ENCODE data around the gene ENTPD2. TPM values are rescaled to one million over a fixed set of nuclear protein-coding genes. Genes with fewer than 3 reads are reported as not detected.
"Not testable (repeated sequence)": the region's sequence is repeated elsewhere in the genome, so short reads cannot be mapped to it uniquely, and the experiment has no call there.

The ENTPD2 gene
- total RNA-seq, 1 donor from 2014 or later = 2.7 TPM

- no peak for ATAC-seq
- intact Hi-C loops (cut with DNase I) = no loop called here
- no peak for DNase-seq (ENCODE audit: missing footprints)
Measured at GRCh38 chr9:137038916-137039315, 14.9 kb downstream of the ENTPD2 start.

- intact Hi-C loops (cut with DNase I) = no loop called here
- ATAC-seq (no peak), DNase-seq (ENCODE audit: missing footprints) (no peak)
Measured at GRCh38 chr9:137037483-137037882, 16.4 kb downstream of the ENTPD2 start.

DNA sequence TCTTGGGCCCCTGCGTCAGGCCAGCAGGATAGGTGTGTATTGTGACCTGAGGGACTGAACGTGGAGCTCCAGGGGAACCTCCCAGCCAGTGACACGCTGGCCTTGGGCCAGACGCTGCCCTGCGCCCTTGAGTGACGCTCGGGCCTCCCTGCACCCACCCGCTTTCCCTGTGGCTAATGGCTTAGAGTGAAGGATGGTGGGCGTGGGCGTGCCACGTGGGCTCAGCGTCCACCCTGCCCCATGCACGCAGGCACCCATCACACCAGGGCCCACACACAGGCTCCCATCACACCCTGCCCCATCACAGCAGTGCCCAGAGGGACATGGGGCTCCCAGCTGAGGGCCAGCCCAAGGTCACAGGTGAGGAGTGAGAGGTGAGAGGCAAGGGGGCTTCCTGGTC is 16.8 kb downstream of the ENTPD2 start:
- ATAC-seq = no peak
- intact Hi-C loops (cut with DNase I) = no loop called here
- DNase-seq (ENCODE audit: missing footprints) = no peak

DNA sequence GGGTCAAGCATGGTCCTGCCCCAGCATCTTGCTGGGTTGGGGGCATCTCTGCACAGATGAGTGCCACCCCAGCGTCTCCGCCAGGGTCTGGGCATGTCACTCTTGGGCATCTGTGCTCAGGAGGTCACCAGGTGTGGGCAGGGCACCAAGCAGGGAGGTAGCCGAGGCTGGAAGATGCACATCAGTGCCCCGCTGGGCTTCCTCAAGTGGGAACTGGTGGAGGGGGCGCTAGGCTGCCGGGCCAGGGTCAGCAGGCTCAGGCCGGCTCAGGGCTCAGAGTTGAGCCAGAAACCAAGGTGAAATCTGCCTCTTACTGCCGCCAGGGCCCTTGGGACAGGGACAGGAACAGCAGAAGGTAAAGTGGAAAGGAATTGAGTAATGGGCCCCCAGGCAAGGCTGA is 17.9 kb downstream of the ENTPD2 start:
- intact Hi-C loops (cut with DNase I) = loop anchor here (2.0 kb wide), 2 partner anchors 87 to 249 kb away; no protein-coding TSS in a partner anchor
- DNase-seq (ENCODE audit: missing footprints) (no peak), ATAC-seq (no peak)

- intact Hi-C loops (cut with DNase I) = loop anchor here (2.0 kb wide), 2 partner anchors 87 to 249 kb away; no protein-coding TSS in a partner anchor
- DNase-seq (ENCODE audit: missing footprints) (no peak), ATAC-seq (no peak)
Measured at GRCh38 chr9:137035507-137035834, 18.4 kb downstream of the ENTPD2 start.

GRCh38 chr9:137034709-137035506 is 19.0 kb downstream of the ENTPD2 start:
- intact Hi-C loops (cut with DNase I) = loop anchor here (2.0 kb wide), 2 partner anchors 86 to 248 kb away; no protein-coding TSS in a partner anchor
- ATAC-seq = peak; percentile 70
- DNase-seq (ENCODE audit: missing footprints) = peak; percentile 93

DNA sequence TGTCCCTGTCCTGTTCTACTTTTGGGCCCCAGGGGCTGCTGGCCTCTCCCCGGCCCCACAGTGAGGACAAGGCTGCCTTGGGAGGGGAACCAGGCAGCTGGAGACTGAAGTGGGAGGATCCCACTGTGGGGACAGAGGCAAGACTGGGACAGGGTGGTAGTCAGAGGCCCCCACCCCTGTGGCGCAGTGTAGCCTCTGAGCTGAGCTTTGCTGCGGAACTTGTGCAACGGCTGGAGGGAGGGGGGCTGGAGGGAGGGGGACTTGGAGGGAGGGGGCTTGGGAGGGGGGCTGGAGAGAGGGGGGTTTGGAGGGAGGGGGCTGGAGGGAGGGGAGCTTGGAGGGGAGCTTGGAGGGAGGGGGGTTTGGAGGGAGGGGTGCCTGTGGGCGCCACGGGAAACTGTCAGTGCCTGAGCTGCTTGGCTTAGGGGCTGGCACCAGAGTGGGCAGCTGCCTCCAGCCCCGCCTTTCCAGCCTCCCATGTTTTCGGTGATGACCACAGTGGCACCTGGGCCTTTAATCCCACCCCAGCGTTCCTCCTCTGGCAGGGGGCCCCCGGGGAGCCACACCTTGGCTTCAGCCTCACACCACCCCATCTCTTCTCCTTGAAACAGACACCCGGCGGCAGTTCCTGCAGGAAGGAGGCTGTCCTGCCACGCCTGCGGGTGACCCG is 19.7 kb downstream of the ENTPD2 start:
- no peak for ATAC-seq

DNA sequence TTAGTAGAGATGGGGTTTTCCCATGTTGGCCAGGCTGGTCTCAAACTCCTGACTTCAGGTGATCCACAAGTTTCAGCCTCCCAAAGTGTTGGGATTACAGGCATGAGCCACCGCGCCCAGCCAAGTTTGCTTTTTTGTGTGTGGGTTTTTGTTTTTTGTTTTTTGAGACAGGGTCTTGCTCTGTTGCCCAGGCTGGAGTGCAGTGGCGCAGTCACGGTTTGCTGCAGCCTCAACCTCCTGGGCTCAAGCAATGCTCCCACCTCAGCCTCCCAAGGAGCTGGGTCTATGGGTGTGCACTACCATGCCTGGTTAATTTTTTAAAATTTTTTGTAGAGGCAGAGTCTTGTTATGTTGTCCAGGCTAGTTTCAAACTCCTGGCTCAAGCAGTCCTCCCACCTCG is 20.4 kb downstream of the ENTPD2 start:
- DNase-seq (ENCODE audit: missing footprints); intact Hi-C loops (cut with DNase I); ATAC-seq: not testable (repeated sequence)

More for the DNA sequence above, 19.7 kb downstream of the ENTPD2 start:
- intact Hi-C loops (cut with DNase I) = loop anchor here (2.0 kb wide), 2 partner anchors 85 to 247 kb away; no protein-coding TSS in a partner anchor
- no peak for DNase-seq (ENCODE audit: missing footprints)

DNA sequence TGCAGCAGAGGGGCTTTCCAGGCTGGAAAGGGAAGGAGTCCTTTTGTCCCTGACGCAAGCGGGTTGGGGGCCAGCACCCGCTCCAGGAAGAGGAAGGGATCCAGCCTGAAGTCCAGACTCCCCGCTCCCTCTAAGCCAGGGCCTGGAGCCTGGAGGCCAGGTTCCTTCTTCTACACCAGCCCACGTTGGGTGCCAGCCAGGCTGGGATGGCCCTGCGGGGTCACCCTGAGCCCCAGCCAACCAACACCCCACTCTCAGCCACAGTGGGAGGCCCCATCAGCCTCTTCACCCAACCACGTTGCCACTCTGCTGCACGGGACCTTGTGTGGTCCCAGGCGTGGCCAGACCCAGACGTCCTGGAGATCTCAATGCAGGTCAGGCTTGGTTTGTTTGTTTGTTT is 21.0 kb downstream of the ENTPD2 start:
- intact Hi-C loops (cut with DNase I) = no loop called here
- peak; percentile 37 for ATAC-seq

GRCh38 chr9:137031904-137032640 is 21.8 kb downstream of the ENTPD2 start, which contains the start of gene FUT7:
TSS of gene FUT7 (minus strand) at chr9:137032088. CDS start at chr9:137031991, 97 bp downstream.
- DNase-seq (ENCODE audit: missing footprints) = no peak
- no peak for ATAC-seq
- intact Hi-C loops (cut with DNase I) = no loop called here

More for the DNA sequence above, 21.0 kb downstream of the ENTPD2 start:
- DNase-seq (ENCODE audit: missing footprints) = peak; percentile 91

GRCh38 chr9:137030538-137031527 is 23.0 kb downstream of the ENTPD2 start:
- no peak for ATAC-seq
- intact Hi-C loops (cut with DNase I) = no loop called here
- DNase-seq (ENCODE audit: missing footprints) = no peak

DNA sequence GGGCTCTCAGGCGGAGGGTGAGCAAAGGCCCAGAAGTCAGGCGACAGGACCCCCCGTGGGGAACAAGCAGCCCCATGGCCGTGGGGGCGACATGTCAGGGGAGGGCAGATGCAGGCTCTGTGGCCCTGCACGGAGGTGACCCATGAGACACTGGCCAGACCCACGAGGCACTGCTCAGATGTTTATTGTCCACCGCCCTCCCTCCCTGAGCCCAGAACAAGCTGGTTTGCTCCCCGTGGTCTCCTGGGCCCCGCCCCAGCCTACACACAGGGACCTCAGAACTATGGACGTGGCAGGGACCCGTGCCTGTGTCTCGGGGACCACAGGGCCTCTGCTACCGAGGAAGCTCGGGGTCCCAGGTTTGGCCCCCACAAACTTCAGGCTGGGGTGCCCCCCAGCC is 23.9 kb downstream of the ENTPD2 start:
- DNase-seq (ENCODE audit: missing footprints) (no peak), ATAC-seq (no peak)
- intact Hi-C loops (cut with DNase I) = no loop called here

DNA sequence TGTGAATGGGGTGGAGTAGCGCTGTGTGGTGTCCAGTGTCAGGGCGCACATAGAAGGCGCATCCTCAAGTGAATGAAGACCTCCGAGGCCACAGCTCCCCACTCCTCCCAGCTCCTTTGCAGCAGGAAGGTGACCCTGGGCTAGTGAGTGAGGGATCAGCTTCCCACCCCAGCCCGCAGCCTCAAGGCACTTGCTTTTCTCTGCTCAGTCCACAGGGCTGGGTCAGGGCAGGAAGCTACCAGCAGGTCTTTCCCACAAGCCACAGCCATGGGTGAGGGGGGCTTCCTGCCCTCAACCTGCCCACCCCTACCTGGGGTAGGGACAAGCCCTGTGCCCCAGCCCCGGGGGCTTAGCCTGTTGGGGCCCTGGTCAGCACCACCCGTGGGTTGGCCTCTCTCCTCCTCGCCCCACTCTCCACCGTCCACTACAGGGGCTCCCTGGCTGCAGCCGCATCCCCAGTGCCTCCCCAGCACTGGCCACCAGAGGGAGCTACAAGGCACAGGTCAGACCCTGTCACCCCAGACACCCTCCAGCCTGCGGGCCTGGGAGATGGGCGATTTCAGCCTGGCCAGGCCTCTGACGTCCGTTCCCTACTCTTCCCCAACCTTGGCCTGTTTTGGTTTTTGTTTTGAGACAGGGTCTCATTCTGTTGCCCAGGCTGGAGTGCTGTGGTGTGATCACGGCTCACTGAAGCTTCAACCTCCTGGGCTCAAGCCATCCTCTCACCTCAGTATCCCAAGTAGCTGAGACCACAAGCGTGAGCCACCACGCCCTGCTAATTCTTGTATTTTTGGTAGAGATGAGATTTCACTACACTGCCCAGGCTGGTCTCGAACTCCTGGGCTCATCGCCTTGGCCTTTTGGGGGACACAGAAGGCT is 24.6 kb downstream of the ENTPD2 start:
- peak; percentile 93 for DNase-seq (ENCODE audit: missing footprints)
- peak; percentile 80 for ATAC-seq
- intact Hi-C loops (cut with DNase I) = loop anchor here (5.0 kb wide), 1 partner anchor 187 kb away; the partner anchor contains the start of gene AJM1

- peak; percentile 48 for ATAC-seq
- intact Hi-C loops (cut with DNase I) = loop anchor here (5.0 kb wide), 1 partner anchor 186 kb away; the partner anchor contains the start of gene AJM1
- DNase-seq (ENCODE audit: missing footprints) = peak; percentile 87
Measured at GRCh38 chr9:137028263-137029057, 25.4 kb downstream of the ENTPD2 start.

- ATAC-seq (no peak), DNase-seq (ENCODE audit: missing footprints) (no peak)
- intact Hi-C loops (cut with DNase I) = loop anchor here (5.0 kb wide), 1 partner anchor 185 kb away; the partner anchor contains the start of gene AJM1
Measured at GRCh38 chr9:137027369-137028262, 26.2 kb downstream of the ENTPD2 start, which contains the start of gene ABCA2. TSS of gene ABCA2 (minus strand) at chr9:137028237. CDS start at chr9:137028140, 97 bp downstream.
